ENCODE data around the gene NFYA. TPM values are rescaled to one million over a fixed set of nuclear protein-coding genes. Genes with fewer than 3 reads are reported as not detected.

NFYA gene
- total and polyA plus RNA-seq, 2 of the 4 experiments (the other 2 are of a cell fraction) = 10.9 to 28.5 TPM

DNA sequence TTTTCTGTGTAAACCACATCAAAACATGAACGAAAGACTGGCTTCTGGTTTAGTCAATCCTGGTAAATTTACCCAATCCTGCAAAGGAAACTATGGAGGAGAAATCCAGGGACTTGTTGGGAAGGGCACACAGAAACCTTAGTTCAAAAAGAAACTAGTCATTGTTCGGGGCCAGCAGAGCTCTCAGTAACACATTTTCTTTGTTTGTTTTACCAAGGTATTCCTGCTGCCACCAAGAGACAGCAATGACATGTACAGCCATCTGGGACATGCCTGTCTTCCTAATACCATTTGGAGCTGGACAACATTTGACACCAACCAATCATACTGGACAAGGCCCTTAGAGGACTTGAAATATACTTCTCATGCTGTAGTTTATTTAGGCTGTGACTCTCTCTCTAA lies 8.9 kb upstream of the NFYA start:
- H3K4me1 ChIP-seq (ENCODE audit: control insufficient read depth, insufficient read depth, low read length) = peaks cover 4% of the 10 kb centered on the region
- no peak overlapping the region for H2BK15ac ChIP-seq (ENCODE audit: low read depth, low read length)
- WGBS, 2 experiments (ENCODE audit: extremely low coverage in 2 of 2, insufficient read length in 1 of 2) = no CpG with 5 or more reads among the region's 2 CpGs
- no peak overlapping the region for H2BK5ac ChIP-seq (ENCODE audit: low read depth, low read length, poor library complexity, severe bottlenecking)
- no peaks in the 10 kb centered on the region; the same call in 1 of the 2 replicates for H3K36me3 ChIP-seq (ENCODE audit: control insufficient read depth, insufficient read depth, low read length)
- no peaks in the 10 kb centered on the region for H3K9me3 ChIP-seq (ENCODE audit: control insufficient read depth, insufficient read depth, low read length)
- H3K4ac ChIP-seq (ENCODE audit: low read depth, low read length) = no peak overlapping the region
- no peaks in the 10 kb centered on the region for H3K9me1 ChIP-seq (ENCODE audit: insufficient read depth, low read length)
- TF ChIP-seq, protein P1, sequence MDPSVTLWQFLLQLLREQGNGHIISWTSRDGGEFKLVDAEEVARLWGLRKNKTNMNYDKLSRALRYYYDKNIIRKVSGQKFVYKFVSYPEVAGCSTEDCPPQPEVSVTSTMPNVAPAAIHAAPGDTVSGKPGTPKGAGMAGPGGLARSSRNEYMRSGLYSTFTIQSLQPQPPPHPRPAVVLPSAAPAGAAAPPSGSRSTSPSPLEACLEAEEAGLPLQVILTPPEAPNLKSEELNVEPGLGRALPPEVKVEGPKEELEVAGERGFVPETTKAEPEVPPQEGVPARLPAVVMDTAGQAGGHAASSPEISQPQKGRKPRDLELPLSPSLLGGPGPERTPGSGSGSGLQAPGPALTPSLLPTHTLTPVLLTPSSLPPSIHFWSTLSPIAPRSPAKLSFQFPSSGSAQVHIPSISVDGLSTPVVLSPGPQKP (IDR thresholded peaks at IDR 0.05; ENCODE audit: borderline replicate concordance, low read depth, low read length) = no peak
- no peak for TF ChIP-seq BHLHE40 (IDR thresholded peaks at IDR 0.05; ENCODE audit: low read depth, low read length)
- no peak for TF ChIP-seq CEBPB (IDR thresholded peaks at IDR 0.05; ENCODE audit: low read depth, low read length)
- TF ChIP-seq CHD1 (IDR thresholded peaks at IDR 0.05; ENCODE audit: low read depth, low read length) = no peak
- dilution Hi-C loops (cut with HindIII; ENCODE audit: low sequenced_read_pairs, unreplicated experiment) (no loop called here), in situ Hi-C loops (cut with MboI; ENCODE audit: low sequenced_read_pairs) (no loop called here), intact Hi-C loops (cut with micrococcal nuclease) (loop anchor here (10.0 kb wide), 2 partner anchors 509 to 1719 kb away; no protein-coding TSS in a partner anchor)
- H3K27me3 ChIP-seq (ENCODE audit: control insufficient read depth, insufficient read depth, low read length) = no peaks in the 10 kb centered on the region
- H4K8ac ChIP-seq (ENCODE audit: low read depth in 2 of 2, low read length in 2 of 2) = no peak overlapping the region
- DNase-seq = no peak
- H3K79me1 ChIP-seq (ENCODE audit: low read depth in 1 of 2, low read length in 2 of 2) = no peaks in the 10 kb centered on the region
- no peak overlapping the region for H3K23ac ChIP-seq (ENCODE audit: low read depth, low read length)
- no peaks in the 10 kb centered on the region for H4K20me1 ChIP-seq (ENCODE audit: insufficient read depth, low read length)
- no peak overlapping the region for H2BK120ac ChIP-seq (ENCODE audit: low read depth, low read length)
- H2AK5ac ChIP-seq (ENCODE audit: low read depth, low read length) = no peak overlapping the region
- H2AFZ ChIP-seq (replicated peaks; ENCODE audit: low read length, poor library complexity) = no peak overlapping the region
- H2BK20ac ChIP-seq (ENCODE audit: low read depth, low read length) = no peak overlapping the region
- no peak overlapping the region for H3K4me3 ChIP-seq (ENCODE audit: insufficient read depth, low read depth, low read length)
- H3K9ac ChIP-seq (ENCODE audit: low read depth, low read length) = no peak overlapping the region
- ChIA-PET POLR2A (ENCODE audit: unreplicated experiment) (no interaction called here), CTCF (no interaction called here)
- BruUV-seq (replicated peaks) = no TSS peak
- H3K56ac ChIP-seq (ENCODE audit: extremely low read depth, insufficient read depth, low read length) = no peak overlapping the region
- no peak overlapping the region for H3K18ac ChIP-seq (ENCODE audit: low read depth, low read length)
- no peak overlapping the region for H4K5ac ChIP-seq (ENCODE audit: low read depth, low read length)
- H3K27ac ChIP-seq (ENCODE audit: insufficient read depth, low read length) = no peak overlapping the region
- H4K91ac ChIP-seq (ENCODE audit: insufficient read depth, low read depth, low read length) = no peak overlapping the region
- ATAC-seq (ENCODE audit: low read depth) = no peak
- no peak overlapping the region for H2AK9ac ChIP-seq (replicated peaks; ENCODE audit: low read depth, low read length, poor library complexity)
- H3K4me2 ChIP-seq (ENCODE audit: low read depth, low read length) = no peak overlapping the region
- no peak overlapping the region for H3K14ac ChIP-seq (replicated peaks; ENCODE audit: low read depth, low read length)

All from IMR-90 (cell line).